ENCODE measurements around the gene RELN.

RELN gene

GRCh38 chr7:103679151-103680132, 310.0 kb downstream of the RELN start:
- H3K9me2 ChIP-seq (ENCODE audit: low read depth, low read length): no peaks in the 10 kb centered on the region
- no peak overlapping the region for H3K27ac ChIP-seq (ENCODE audit: low read depth, low read length, poor library complexity, severe bottlenecking)

GRCh38 chr7:103668279-103668941, 321.0 kb downstream of the RELN start:
- H3K27me3 ChIP-seq (ENCODE audit: insufficient read depth, low read length): no peaks in the 10 kb centered on the region
- no peaks in the 10 kb centered on the region for H3K9me2 ChIP-seq (ENCODE audit: low read depth, low read length)
- H3K4me1 ChIP-seq (ENCODE audit: insufficient read depth, low read length, severe bottlenecking): no peaks in the 10 kb centered on the region
- H4K20me1 ChIP-seq (ENCODE audit: insufficient read depth, low read length): no peaks in the 10 kb centered on the region
- H3K4me2 ChIP-seq (ENCODE audit: low read length): no peak overlapping the region
- no peak overlapping the region for H3K27ac ChIP-seq (ENCODE audit: low read depth, low read length, poor library complexity, severe bottlenecking)
- no peaks in the 10 kb centered on the region for H3K36me3 ChIP-seq (ENCODE audit: insufficient read depth, low read length)
- no peak overlapping the region for H2AFZ ChIP-seq (ENCODE audit: low read length)
- H3K4me3 ChIP-seq (ENCODE audit: low read depth, low read length, poor library complexity, severe bottlenecking): no peak overlapping the region
- H3K79me2 ChIP-seq (ENCODE audit: insufficient read depth, low read length): no peaks in the 10 kb centered on the region
- no peak overlapping the region for H3K9ac ChIP-seq (ENCODE audit: low read length)
- TF ChIP-seq EZH2 (IDR thresholded peaks at IDR 0.05; ENCODE audit: borderline replicate concordance, low read length): no peak
- TF ChIP-seq CTCF (IDR thresholded peaks at IDR 0.05; ENCODE audit: low read length): no peak
- H3K9me3 ChIP-seq (ENCODE audit: low read length): no peaks in the 10 kb centered on the region
- no peaks in the 10 kb centered on the region; the same call in 1 of the 2 replicates for H3F3A ChIP-seq (ENCODE audit: insufficient read depth, low read length)

More at GRCh38 chr7:103679151-103680132, 310.0 kb downstream of the RELN start:
- Histone ChIP-seq H4K20me1 (ENCODE audit: insufficient read depth, low read length) (no peaks in the 10 kb centered on the region), H2AFZ (ENCODE audit: low read length) (no peak overlapping the region), H3K4me2 (ENCODE audit: low read length) (no peak overlapping the region), H3K36me3 (ENCODE audit: insufficient read depth, low read length) (no peaks in the 10 kb centered on the region), H3K27me3 (ENCODE audit: insufficient read depth, low read length) (no peaks in the 10 kb centered on the region), H3K4me1 (ENCODE audit: insufficient read depth, low read length, severe bottlenecking) (no peaks in the 10 kb centered on the region), H3K79me2 (ENCODE audit: insufficient read depth, low read length) (no peaks in the 10 kb centered on the region), H3K9ac (ENCODE audit: low read length) (no peak overlapping the region), H3K4me3 (ENCODE audit: low read depth, low read length, poor library complexity, severe bottlenecking) (no peak overlapping the region), H3F3A (ENCODE audit: insufficient read depth, low read length) (no peaks in the 10 kb centered on the region), H3K9me3 (ENCODE audit: low read length) (no peaks in the 10 kb centered on the region)
- no peak for TF ChIP-seq CTCF (IDR thresholded peaks at IDR 0.05; ENCODE audit: low read length)

GRCh38 chr7:103666326-103666725, 323.1 kb downstream of the RELN start:
- no peaks in the 10 kb centered on the region for H3K27me3 ChIP-seq (ENCODE audit: insufficient read depth, low read length)
- H3K9ac ChIP-seq (ENCODE audit: low read length): no peak overlapping the region
- no peak overlapping the region for H3K27ac ChIP-seq (ENCODE audit: low read depth, low read length, poor library complexity, severe bottlenecking)
- no peaks in the 10 kb centered on the region for H3K9me2 ChIP-seq (ENCODE audit: low read depth, low read length)
- H2AFZ ChIP-seq (ENCODE audit: low read length): no peak overlapping the region
- no peak for TF ChIP-seq CTCF (IDR thresholded peaks at IDR 0.05; ENCODE audit: low read length)
- no peak for TF ChIP-seq EZH2 (IDR thresholded peaks at IDR 0.05; ENCODE audit: borderline replicate concordance, low read length)
- H3F3A ChIP-seq (ENCODE audit: insufficient read depth, low read length): no peaks in the 10 kb centered on the region
- H3K4me2 ChIP-seq (ENCODE audit: low read length): no peak overlapping the region
- H3K79me2 ChIP-seq (ENCODE audit: insufficient read depth, low read length): no peaks in the 10 kb centered on the region
- H3K4me3 ChIP-seq (ENCODE audit: low read depth, low read length, poor library complexity, severe bottlenecking): no peak overlapping the region
- no peaks in the 10 kb centered on the region for H3K9me3 ChIP-seq (ENCODE audit: low read length)
- no peaks in the 10 kb centered on the region for H4K20me1 ChIP-seq (ENCODE audit: insufficient read depth, low read length)
- no peaks in the 10 kb centered on the region for H3K4me1 ChIP-seq (ENCODE audit: insufficient read depth, low read length, severe bottlenecking)
- no peaks in the 10 kb centered on the region for H3K36me3 ChIP-seq (ENCODE audit: insufficient read depth, low read length)

Data from OCI-LY1 (cell line).